Measurements from ENCODE around the gene WDFY3.

DNA sequence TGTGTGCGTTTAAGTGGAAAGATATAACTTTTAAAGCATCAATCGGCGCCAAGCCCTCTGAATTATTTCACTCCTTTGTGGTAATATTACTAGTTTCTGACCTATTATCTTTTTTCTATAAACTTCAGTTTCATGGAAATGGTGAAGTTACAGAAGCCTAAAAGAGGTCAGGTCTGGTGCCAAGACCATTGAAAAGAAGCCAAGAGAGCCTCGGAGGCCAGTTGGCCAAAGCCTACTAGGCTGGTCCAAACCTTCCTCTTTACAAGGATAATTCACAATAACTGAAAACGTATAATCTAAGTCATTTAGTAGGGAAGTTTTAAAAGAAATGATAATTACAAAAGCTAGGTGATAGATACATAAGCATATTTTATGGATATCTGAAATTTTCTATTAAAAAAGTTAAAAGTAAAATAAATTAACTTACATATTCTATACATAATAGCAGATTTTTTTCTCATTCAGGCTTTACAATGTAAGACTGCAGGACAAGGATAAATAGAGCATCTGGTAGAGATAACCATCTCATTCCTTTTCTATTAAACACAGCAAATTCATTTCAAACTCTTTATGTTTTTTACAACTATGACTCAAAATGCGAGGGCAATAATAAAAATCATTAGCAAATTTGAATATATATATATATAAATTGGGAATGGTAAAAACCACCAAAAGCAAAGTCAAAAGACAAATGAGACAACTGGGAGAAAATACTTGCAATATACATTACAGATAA is 49.2 kb downstream of the WDFY3 start:
- TF ChIP-seq ZNF70 (CRISPR knock-in tag; IDR thresholded peaks at IDR 0.05) (no peak), BACH2 (CRISPR knock-in tag; IDR thresholded peaks at IDR 0.05; ENCODE audit: borderline replicate concordance) (no peak), ZNF8 (CRISPR knock-in tag; IDR thresholded peaks at IDR 0.05) (no peak), CREB5 (CRISPR knock-in tag; IDR thresholded peaks at IDR 0.05; ENCODE audit: low read depth) (no peak), ARNTL (CRISPR knock-in tag; IDR thresholded peaks at IDR 0.05; ENCODE audit: borderline replicate concordance, low read depth) (no peak), ZFP30 (CRISPR knock-in tag; IDR thresholded peaks at IDR 0.05) (no peak)
- TF ChIP-seq, protein P1, sequence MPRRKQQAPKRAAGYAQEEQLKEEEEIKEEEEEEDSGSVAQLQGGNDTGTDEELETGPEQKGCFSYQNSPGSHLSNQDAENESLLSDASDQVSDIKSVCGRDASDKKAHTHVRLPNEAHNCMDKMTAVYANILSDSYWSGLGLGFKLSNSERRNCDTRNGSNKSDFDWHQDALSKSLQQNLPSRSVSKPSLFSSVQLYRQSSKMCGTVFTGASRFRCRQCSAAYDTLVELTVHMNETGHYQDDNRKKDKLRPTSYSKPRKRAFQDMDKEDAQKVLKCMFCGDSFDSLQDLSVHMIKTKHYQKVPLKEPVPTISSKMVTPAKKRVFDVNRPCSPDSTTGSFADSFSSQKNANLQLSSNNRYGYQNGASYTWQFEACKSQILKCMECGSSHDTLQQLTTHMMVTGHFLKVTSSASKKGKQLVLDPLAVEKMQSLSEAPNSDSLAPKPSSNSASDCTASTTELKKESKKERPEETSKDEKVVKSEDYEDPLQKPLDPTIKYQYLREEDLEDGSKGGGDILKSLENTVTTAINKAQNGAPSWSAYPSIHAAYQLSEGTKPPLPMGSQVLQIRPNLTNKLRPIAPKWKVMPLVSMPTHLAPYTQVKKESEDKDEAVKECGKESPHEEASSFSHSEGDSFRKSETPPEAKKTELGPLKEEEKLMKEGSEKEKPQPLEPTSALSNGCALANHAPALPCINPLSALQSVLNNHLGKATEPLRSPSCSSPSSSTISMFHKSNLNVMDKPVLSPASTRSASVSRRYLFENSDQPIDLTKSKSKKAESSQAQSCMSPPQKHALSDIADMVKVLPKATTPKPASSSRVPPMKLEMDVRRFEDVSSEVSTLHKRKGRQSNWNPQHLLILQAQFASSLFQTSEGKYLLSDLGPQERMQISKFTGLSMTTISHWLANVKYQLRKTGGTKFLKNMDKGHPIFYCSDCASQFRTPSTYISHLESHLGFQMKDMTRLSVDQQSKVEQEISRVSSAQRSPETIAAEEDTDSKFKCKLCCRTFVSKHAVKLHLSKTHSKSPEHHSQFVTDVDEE (CRISPR knock-in tag; IDR thresholded peaks at IDR 0.05), result no peak

Measured in SK-N-SH treated with all-trans-retinoic acid at 6 μM for 48 hours (cell line).